Pancreas (tissue), 10 donors: ENCODE data around the gene LYZL4. TPM values are rescaled to one million over a fixed set of nuclear protein-coding genes. Genes with fewer than 3 reads are reported as not detected.

Source experiments
- ATAC-seq, 4 donors: fragments of 200-7000 bp; cut with Tn5 transposase; one replicate each; pipeline versions ENCODE4 v1.8.0 to v1.9.1; 2020; ENCODE audit warnings: mild to moderate bottlenecking in 4 of 4, moderate library complexity in 4 of 4
- DNase-seq, 6 donors: peaks; one replicate each; pipeline ENCODE4 v3.0.0-alpha.2; 2020
- FAIRE-seq: peaks from 2 replicates; lab custom pipeline; 2012; peaks lifted over from hg19 to GRCh38; lab: Jason Lieb, UNC
- H3K27ac ChIP-seq, 4 donors: fragments of 200-600 bp; sonication (generic); 1 replicate in 3 of 4; 2 replicates in 1 of 4; pipeline versions ENCODE4 v1.5.0 to v1.8.0; 2020
- H3K27me3 ChIP-seq, 4 donors: fragments of 200-600 bp; one replicate each; pipeline ENCODE4 v1.8.0; 2021
- H3K36me3 ChIP-seq, 3 donors: fragments of 200-600 bp; sonication (generic) in 1 of 3; one replicate each; pipeline versions ENCODE4 v1.5.0 to v1.8.0; 2020 to 2021
- H3K4me1 ChIP-seq, 3 donors: fragments of 200-600 bp; one replicate each; pipeline ENCODE4 v1.8.0; 2021
- H3K4me3 ChIP-seq, 4 donors: fragments of 200-600 bp; sonication (generic) in 2 of 4; one replicate each; pipeline versions ENCODE4 v1.5.0 to v1.8.0; 2020 to 2021
- H3K9me3 ChIP-seq, 4 donors: fragments of 200-600 bp; one replicate each; pipeline ENCODE4 v1.8.0; 2021
- CTCF ChIP-seq, 4 donors: fragments of 200-600 bp; sonication (generic) in 3 of 4; IDR thresholded peaks; one replicate each; pipeline versions ENCODE4 v1.5.0 to v1.8.0; 2021; ENCODE audit warnings: antibody characterized with exemption in 4 of 4
- WGBS, 2 donors: extraction: QIAGEN DNeasy Blood & Tissue Kit; methylation state at CpG; one replicate each; pipeline ENCODE4 v1.1.7; 2013; 5-methylcytosine and 5-hydroxymethylcytosine counted together
- intact Hi-C, 3 donors: fragments of 100-400 bp; cut with DNase I; formaldehyde crosslinking; loops; one replicate each; pipeline versions ENCODE4 v1.11.1 to v1.14.2; 2022
- polyA plus RNA-seq, 2 donors: library from polyadenylated mRNA; stranded (reverse); fragments of 200-250 nt; gene quantifications; one replicate each; pipeline ENCODE4 v1.2.3, GENCODE V29; 2013
- total RNA-seq, 6 donors: library from RNA; stranded (reverse); fragmentation: NEBNext Ultra II Directional in 4 of 6; extraction: Animal tissue kit (Norgen Biotek cat#: 25700) in 4 of 6; gene quantifications; one replicate each; pipeline versions ENCODE4 v1.2.1 to v1.2.4, GENCODE V29; 2021 to 2023
- donor health status: healthy with polysubstance abuse.
- donor health status: DM: no; HTN: no; CAD: no; lungs with moderate emphysema.
- donor health status: DM: no; HTN: no; CAD: no.
- donor health status: control.
- donor health status: control.
- donor health status: Bipolar disorder and iron deficiency.
- donor health status: DM: yes; HTN: yes; CAD: no.
- donor health status: DM: no; HTN: no; CAD: no.
- donor health status: DM: no; HTN: no; CAD: no.
- donor health status: DM: yes; HTN: yes; CAD: no.

The LYZL4 gene
- total and polyA plus RNA-seq, 8 donors: not detected

DNA sequence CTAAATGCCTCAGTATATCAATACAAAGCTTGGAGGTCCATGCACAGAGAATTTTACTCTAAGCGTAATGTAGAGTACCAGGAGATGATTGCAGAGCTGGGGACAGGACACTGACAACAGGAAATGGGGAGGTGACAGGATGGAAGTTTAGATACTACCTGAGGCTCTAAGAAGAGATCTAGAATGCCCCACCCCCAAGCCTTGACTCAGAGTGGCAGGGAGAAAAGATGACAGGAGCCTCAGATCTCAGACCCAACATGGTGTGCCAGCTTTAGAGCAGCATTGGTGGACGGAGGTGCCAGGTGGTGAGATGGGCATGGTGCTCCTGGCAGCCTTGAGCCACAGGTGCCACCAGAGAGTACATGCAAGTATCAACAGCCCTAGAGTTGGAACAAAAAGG lies 62.5 kb downstream of the LYZL4 start:
- 73 to 77% methylated on average over 2 of the region's 2 CpGs for WGBS, 2 donors

More for the DNA sequence above, 62.5 kb downstream of the LYZL4 start:
- H3K9me3 ChIP-seq: no peaks in the 10 kb centered on the region
- H3K27me3 ChIP-seq: no peaks in the 10 kb centered on the region
- no peak overlapping the region for H3K4me3 ChIP-seq
- no peak for TF ChIP-seq CTCF (IDR thresholded peaks at IDR 0.05)
- no peaks in the 10 kb centered on the region for H3K4me1 ChIP-seq
- H3K36me3 ChIP-seq: no peaks in the 10 kb centered on the region
- no peak overlapping the region for H3K27ac ChIP-seq
- no peak for DNase-seq
- intact Hi-C loops: no loop called here
- no peak for FAIRE-seq
- ATAC-seq: no peak

Other genes with a start within 250 kb of the LYZL4 start
- gene CCK, start 144.4 kb downstream of the LYZL4 start, total RNA-seq: under 1 TPM in 1 of 6 donors, not detected in 5; 0.22 TPM
- gene CCK, start 144.4 kb downstream of the LYZL4 start, polyA plus RNA-seq: under 1 TPM; 0.23 to 0.38 TPM
- 1 to 10 TPM in 5 of 6 donors, under 1 TPM in 1; 0.47 to 3.4 (median 1.9) TPM for gene VIPR1, start 92.0 kb upstream of the LYZL4 start, total RNA-seq
- 10 to 100 TPM in 1 of 2 donors, 1 to 10 TPM in 1; 3.4 to 10.6 TPM for gene VIPR1, start 92.0 kb upstream of the LYZL4 start, polyA plus RNA-seq
- gene SEC22C, start 171.4 kb upstream of the LYZL4 start, total RNA-seq: 10 to 100 TPM; 19.5 to 26.1 (median 21.7) TPM
- 10 to 100 TPM; 12.0 to 23.7 TPM for gene SEC22C, start 171.4 kb upstream of the LYZL4 start, polyA plus RNA-seq
- 10 to 100 TPM in 1 of 6 donors, 1 to 10 TPM in 5; 7.5 to 14.1 (median 8.4) TPM for gene SS18L2, start 180.2 kb upstream of the LYZL4 start, total RNA-seq
- 10 to 100 TPM; 21.7 to 24.2 TPM for gene SS18L2, start 180.2 kb upstream of the LYZL4 start, polyA plus RNA-seq
- 10 to 100 TPM; 15.5 to 42.0 (median 33.0) TPM for gene NKTR, start 190.1 kb upstream of the LYZL4 start, total RNA-seq
- gene NKTR, start 190.1 kb upstream of the LYZL4 start, polyA plus RNA-seq: 10 to 100 TPM; 27.9 to 46.8 TPM
- 10 to 100 TPM in 3 of 6 donors, 1 to 10 TPM in 3; 7.9 to 13.6 (median 10.2) TPM for gene ZBTB47, start 243.1 kb upstream of the LYZL4 start, total RNA-seq
- gene ZBTB47, start 243.1 kb upstream of the LYZL4 start, polyA plus RNA-seq: 10 to 100 TPM in 1 of 2 donors, 1 to 10 TPM in 1; 9.0 to 12.5 TPM